Prostate gland (tissue), 2 donors: ENCODE measurements around the gene WDR44. TPM values are rescaled to one million over a fixed set of nuclear protein-coding genes. Genes with fewer than 3 reads are reported as not detected.

Experiments used
- DNase-seq: peaks from one replicate; pipeline ENCODE4 v3.0.0-alpha.2; 2019; ENCODE audit warnings: low spot score
- H3K27ac ChIP-seq, 2 donors: fragments of 200-600 bp; sonication (generic); 2 replicates each; pipeline ENCODE4 v1.5.1; 2017 to 2019
- H3K27me3 ChIP-seq: fragments of 200-600 bp; sonication (generic); replicated peaks from 2 replicates; pipeline ENCODE4 v1.5.1; 2019; ENCODE audit not compliant: insufficient read depth
- H3K36me3 ChIP-seq, 2 donors: fragments of 200-600 bp; sonication (generic); 1 replicate in 1 of 2; 2 replicates in 1 of 2; pipeline versions ENCODE4 v1.5.1 to v1.8.1; 2017 to 2019
- H3K4me1 ChIP-seq: fragments of 200-600 bp; sonication (generic); replicated peaks from 2 replicates; pipeline ENCODE4 v1.5.1; 2019
- H3K4me3 ChIP-seq, 2 donors: fragments of 200-600 bp; sonication (generic); 2 replicates each; pipeline ENCODE4 v1.5.1; 2017 to 2019
- H3K9me3 ChIP-seq: fragments of 200-600 bp; sonication (generic); 2 replicates; pipeline ENCODE4 v1.5.1; 2017
- CTCF ChIP-seq, 4 experiments: fragments of 200-600 bp in 2 of 4; fragments of 450-650 bp in 2 of 4; sonication (generic) in 2 of 4; IDR thresholded peaks; 1 replicate in 3 of 4; 2 replicates in 1 of 4; pipeline ENCODE4 v1.5.1; 2016 to 2019; ENCODE audit warnings: antibody characterized with exemption in 4 of 4, mild to moderate bottlenecking in 2 of 4, moderate library complexity in 2 of 4
- POLR2A ChIP-seq: fragments of 450-650 bp; IDR thresholded peaks from one replicate; pipeline ENCODE4 v1.6.1; 2016; ENCODE audit warnings: antibody characterized with exemption, mild to moderate bottlenecking
- POLR2AphosphoS5 ChIP-seq: sonication (generic); formaldehyde crosslinking; IDR thresholded peaks from one replicate; pipeline ENCODE4 v1.6.1; 2017; ENCODE audit warnings: antibody characterized with exemption
- WGBS: methylation state at CpG from one replicate; pipeline ENCODE4 v1.1.5; 2018; 5-methylcytosine and 5-hydroxymethylcytosine counted together
- intact Hi-C: fragments of 100-400 bp; cut with DNase I; formaldehyde crosslinking; loops from one replicate; pipeline ENCODE4 v1.14.2; 2022
- total RNA-seq, 2 donors: library from RNA; depleted of rRNA; stranded (reverse); fragments of >200 nt; gene quantifications; one replicate each; pipeline ENCODE4 v1.1.0, GENCODE V29; 2016

WDR44 gene
- total RNA-seq, 2 donors from 2014 or later = 15.0 to 22.6 TPM

GRCh38 chrX:118367338-118367737 is 21.4 kb downstream of the WDR44 start:
- no peak for DNase-seq
- Histone ChIP-seq H3K36me3 (no peaks in the 10 kb centered on the region), H3K27ac (no peak overlapping the region), H3K4me1 (no peaks in the 10 kb centered on the region), H3K27me3 (no peaks in the 10 kb centered on the region), H3K4me3 (no peak overlapping the region), H3K9me3 (no peaks in the 10 kb centered on the region)
- no peak for TF ChIP-seq POLR2A
- no peak for TF ChIP-seq CTCF (IDR thresholded peaks at IDR 0.05)
- no peak for TF ChIP-seq POLR2AphosphoS5
- intact Hi-C loops = no loop called here

GRCh38 chrX:118368398-118368797 is 22.5 kb downstream of the WDR44 start:
- H3K36me3 ChIP-seq = no peaks in the 10 kb centered on the region
- DNase-seq = no peak
- no peaks in the 10 kb centered on the region for H3K27me3 ChIP-seq
- H3K9me3 ChIP-seq = no peaks in the 10 kb centered on the region
- H3K27ac ChIP-seq = no peak overlapping the region
- 98% methylated on average over 4 of the region's 4 CpGs for WGBS
- no peaks in the 10 kb centered on the region for H3K4me1 ChIP-seq
- no peak for TF ChIP-seq POLR2AphosphoS5
- TF ChIP-seq POLR2A = no peak
- TF ChIP-seq CTCF (IDR thresholded peaks at IDR 0.05) = no peak
- intact Hi-C loops = no loop called here
- no peak overlapping the region for H3K4me3 ChIP-seq

GRCh38 chrX:118370921-118371624 is 25.2 kb downstream of the WDR44 start:
- Histone ChIP-seq H3K36me3 (no peaks in the 10 kb centered on the region), H3K9me3 (no peaks in the 10 kb centered on the region), H3K4me3 (no peak overlapping the region), H3K27ac (no peak overlapping the region), H3K4me1 (no peaks in the 10 kb centered on the region), H3K27me3 (no peaks in the 10 kb centered on the region)
- intact Hi-C loops = no loop called here
- no peak for TF ChIP-seq CTCF (IDR thresholded peaks at IDR 0.05)
- no peak for TF ChIP-seq POLR2AphosphoS5
- TF ChIP-seq POLR2A = no peak
- no peak for DNase-seq
- 100% methylated on average over 2 of the region's 2 CpGs for WGBS

GRCh38 chrX:118373538-118373937 is 27.6 kb downstream of the WDR44 start:
- Histone ChIP-seq H3K9me3 (no peaks in the 10 kb centered on the region), H3K4me3 (no peak overlapping the region), H3K27ac (no peak overlapping the region), H3K4me1 (no peaks in the 10 kb centered on the region), H3K36me3 (no peaks in the 10 kb centered on the region), H3K27me3 (no peaks in the 10 kb centered on the region)
- no peak for DNase-seq
- TF ChIP-seq CTCF (IDR thresholded peaks at IDR 0.05) = no peak
- no peak for TF ChIP-seq POLR2AphosphoS5
- TF ChIP-seq POLR2A = no peak
- 78% methylated on average over 2 of the region's 2 CpGs for WGBS
- intact Hi-C loops = no loop called here

- intact Hi-C loops = no loop called here
- Histone ChIP-seq H3K9me3 (no peaks in the 10 kb centered on the region), H3K27me3 (no peaks in the 10 kb centered on the region), H3K36me3 (no peaks in the 10 kb centered on the region), H3K4me1 (no peaks in the 10 kb centered on the region), H3K4me3 (no peak overlapping the region), H3K27ac (no peak overlapping the region)
- TF ChIP-seq POLR2A (no peak), CTCF (IDR thresholded peaks at IDR 0.05) (no peak), POLR2AphosphoS5 (no peak)
- 30% methylated on average over 3 of the region's 3 CpGs for WGBS
- no peak for DNase-seq
These were observed 37.2 kb downstream of the WDR44 start for GRCh38 chrX:118383120-118383519.
